Activated naive CD8-positive, alpha-beta T cell treated with anti-CD3 and anti-CD28 coated beads, Interleukin-2, amount 50 U/mL, for 24 hours (primary cell): ENCODE results near the gene APOL3.
"Not testable (repeated sequence)": the region's sequence is repeated elsewhere in the genome, so short reads cannot be mapped to it uniquely, and the experiment has no call there.

Experiments used
- ATAC-seq: fragments of 150-1000 bp; cut with Tn5 transposase; one replicate; pipeline ENCODE4 v1.10.0; 2021
- DNase-seq: peaks from one replicate; pipeline ENCODE4 v3.0.0; 2021
- H3K27ac Mint-ChIP-seq: one replicate; pipeline ENCODE4 v1.8.0; 2021; ENCODE audit warnings: mild to moderate bottlenecking, mixed read lengths
- H3K27me3 Mint-ChIP-seq: one replicate; pipeline ENCODE4 v1.8.0; 2021; ENCODE audit warnings: mixed read lengths
- H3K36me3 Mint-ChIP-seq: one replicate; pipeline ENCODE4 v1.8.0; 2021; ENCODE audit warnings: low read depth, mixed read lengths
- H3K4me1 Mint-ChIP-seq: one replicate; pipeline ENCODE4 v1.8.0; 2021; ENCODE audit warnings: mixed read lengths
- H3K4me3 Mint-ChIP-seq: one replicate; pipeline ENCODE4 v1.8.0; 2021; ENCODE audit warnings: mild to moderate bottlenecking, moderate library complexity, mixed read lengths
- H3K9me3 Mint-ChIP-seq: one replicate; pipeline ENCODE4 v1.8.0; 2021; ENCODE audit warnings: mixed read lengths

The APOL3 gene

DNA sequence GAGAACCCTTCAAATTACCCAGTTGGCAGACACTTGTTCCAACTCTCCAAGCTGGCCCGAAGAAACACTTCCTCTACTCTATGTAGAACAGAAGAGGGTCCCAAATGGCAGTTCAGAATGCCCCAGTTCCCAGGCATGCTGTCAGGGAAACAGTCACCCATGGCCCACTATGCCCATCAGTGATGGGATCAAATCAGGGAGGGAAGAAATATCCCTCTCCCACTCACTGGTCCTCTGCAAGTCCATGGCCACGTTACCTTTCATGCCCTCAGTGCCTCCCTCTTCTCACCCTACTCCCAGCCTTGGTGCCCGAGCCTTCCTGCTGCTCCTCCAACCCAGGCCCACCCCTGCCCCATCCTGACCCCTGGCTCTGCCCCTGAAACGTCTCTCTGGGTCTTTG, 16.6 kb downstream of the APOL3 start:
- no peak for DNase-seq
- H3K36me3 Mint-ChIP-seq, result peaks cover 11% of the 10 kb centered on the region
- H3K9me3 Mint-ChIP-seq, result no peaks in the 10 kb centered on the region

DNA sequence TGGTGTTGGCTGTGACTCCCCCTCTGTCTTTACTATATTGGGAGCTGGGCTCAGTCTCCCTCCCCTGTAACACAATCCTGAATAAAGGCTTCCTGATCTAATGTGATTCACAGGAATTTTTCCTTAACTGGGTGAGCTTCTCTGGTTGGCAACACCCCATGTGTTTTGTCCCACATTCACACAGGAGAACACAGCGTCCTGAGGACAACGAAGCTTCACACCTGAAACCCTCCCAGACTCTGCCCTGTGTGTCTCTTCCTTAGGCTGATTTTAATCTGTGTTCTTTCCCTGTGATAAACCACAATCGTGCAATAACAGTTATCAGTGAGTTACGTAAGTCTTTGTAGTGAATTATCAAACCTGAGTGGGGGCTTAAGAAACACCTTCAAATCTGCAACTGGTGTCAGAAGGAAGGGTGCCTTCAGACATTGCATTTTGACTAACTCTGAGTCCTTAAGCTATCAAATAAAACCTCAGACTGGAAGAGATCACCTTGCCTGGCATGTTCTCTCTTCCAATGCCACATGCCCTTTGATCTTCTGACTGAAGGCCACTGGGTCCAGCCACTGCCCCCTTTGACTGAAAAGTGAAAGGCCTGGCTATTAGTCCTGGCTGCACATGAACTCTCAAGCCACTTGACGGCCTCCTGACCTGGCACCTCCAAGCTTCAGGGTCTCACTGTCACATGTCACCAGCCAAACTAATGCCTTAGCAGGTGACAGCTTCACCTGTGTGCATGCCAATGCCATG, 17.3 kb downstream of the APOL3 start:
- H3K27me3 Mint-ChIP-seq, result no peaks in the 10 kb centered on the region
- peaks cover 15% of the 10 kb centered on the region for H3K4me1 Mint-ChIP-seq
- no peak overlapping the region for H3K4me3 Mint-ChIP-seq
- H3K27ac Mint-ChIP-seq, result peak overlapping the region; percentile 35
- DNase-seq (no peak), ATAC-seq (no peak)
- H3K36me3 Mint-ChIP-seq, result peaks cover 11% of the 10 kb centered on the region
- H3K9me3 Mint-ChIP-seq, result no peaks in the 10 kb centered on the region

More for the DNA sequence above, 16.6 kb downstream of the APOL3 start:
- Mint-ChIP-seq H3K27me3 (no peaks in the 10 kb centered on the region), H3K4me1 (peaks cover 17% of the 10 kb centered on the region), H3K27ac (no peak overlapping the region), H3K4me3 (no peak overlapping the region)
- no peak for ATAC-seq

DNA sequence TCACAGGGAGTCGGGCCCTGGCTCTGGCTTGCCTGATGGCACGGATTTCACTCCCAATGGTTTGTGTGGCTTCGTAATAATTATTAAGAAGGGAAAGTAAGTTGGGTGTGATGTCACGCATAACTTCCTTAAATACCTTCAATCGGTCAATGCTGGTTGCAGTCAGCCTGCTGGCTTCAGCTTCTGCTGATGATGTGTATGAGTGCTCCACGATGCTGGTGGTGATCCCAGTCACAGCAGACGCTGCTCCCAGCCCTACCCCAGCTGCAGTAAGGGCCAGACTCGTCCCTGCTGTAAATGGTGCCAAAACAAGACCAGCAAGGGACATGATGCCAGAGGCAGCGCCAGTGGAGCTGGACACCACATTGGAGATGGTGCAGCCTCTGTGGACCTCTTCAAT, 19.1 kb downstream of the APOL3 start:
- no peak overlapping the region for H3K27ac Mint-ChIP-seq
- ATAC-seq (no peak), DNase-seq (no peak)
- H3K36me3 Mint-ChIP-seq, result peaks cover 11% of the 10 kb centered on the region
- H3K4me1 Mint-ChIP-seq, result peaks cover 14% of the 10 kb centered on the region
- no peak overlapping the region for H3K4me3 Mint-ChIP-seq
- H3K27me3 Mint-ChIP-seq, result no peaks in the 10 kb centered on the region
- no peaks in the 10 kb centered on the region for H3K9me3 Mint-ChIP-seq

DNA sequence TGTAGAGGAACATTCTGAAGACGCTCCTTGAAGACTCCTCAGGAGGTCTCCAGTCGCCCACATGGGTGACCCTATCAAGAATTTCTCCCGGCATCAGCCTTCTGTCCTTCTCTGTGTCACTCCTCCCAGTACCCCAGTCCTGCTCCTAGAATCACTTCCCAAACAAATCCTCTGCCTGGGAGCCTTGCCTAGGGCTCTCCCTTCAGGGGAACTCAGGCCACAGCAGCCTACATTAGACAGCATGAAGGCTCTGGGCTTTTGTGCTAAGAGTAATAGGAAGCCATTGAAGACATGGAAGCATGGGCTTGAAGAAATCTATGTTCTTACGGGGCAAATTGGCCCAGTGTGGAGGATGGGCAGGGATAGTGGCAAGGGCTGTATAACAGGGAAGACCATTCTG, 21.8 kb downstream of the APOL3 start:
- ATAC-seq, H3K4me3 Mint-ChIP-seq, H3K27ac Mint-ChIP-seq, H3K9me3 Mint-ChIP-seq, DNase-seq, H3K27me3 Mint-ChIP-seq: not testable (repeated sequence)
- peaks cover 15% of the 10 kb centered on the region for H3K4me1 Mint-ChIP-seq
- peaks cover 11% of the 10 kb centered on the region for H3K36me3 Mint-ChIP-seq

DNA sequence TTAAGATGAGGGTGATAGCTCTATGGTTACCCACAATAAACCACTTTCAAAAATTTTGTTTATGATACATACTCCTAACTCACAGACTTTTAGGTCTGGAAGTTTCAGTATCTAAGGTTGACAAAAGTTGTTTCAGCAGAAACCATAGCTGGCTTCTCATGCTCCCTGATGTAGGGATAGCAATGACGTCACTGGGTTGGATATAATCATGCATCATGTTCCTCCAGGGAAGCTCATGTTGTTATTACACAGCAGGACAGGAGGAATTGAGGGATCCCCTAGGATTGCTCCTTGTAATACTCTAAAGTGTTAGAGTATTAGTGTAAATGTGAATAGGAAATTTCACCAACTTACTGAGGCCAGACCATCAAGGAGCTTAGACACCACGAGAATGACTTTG, 23.6 kb downstream of the APOL3 start:
- H3K9me3 Mint-ChIP-seq, result no peaks in the 10 kb centered on the region
- no peaks in the 10 kb centered on the region for H3K27me3 Mint-ChIP-seq
- no peak for DNase-seq
- no peak overlapping the region for H3K4me3 Mint-ChIP-seq
- H3K4me1 Mint-ChIP-seq, result peaks cover 9% of the 10 kb centered on the region
- no peak for ATAC-seq
- no peak overlapping the region for H3K27ac Mint-ChIP-seq
- H3K36me3 Mint-ChIP-seq, result peaks cover 7% of the 10 kb centered on the region

DNA sequence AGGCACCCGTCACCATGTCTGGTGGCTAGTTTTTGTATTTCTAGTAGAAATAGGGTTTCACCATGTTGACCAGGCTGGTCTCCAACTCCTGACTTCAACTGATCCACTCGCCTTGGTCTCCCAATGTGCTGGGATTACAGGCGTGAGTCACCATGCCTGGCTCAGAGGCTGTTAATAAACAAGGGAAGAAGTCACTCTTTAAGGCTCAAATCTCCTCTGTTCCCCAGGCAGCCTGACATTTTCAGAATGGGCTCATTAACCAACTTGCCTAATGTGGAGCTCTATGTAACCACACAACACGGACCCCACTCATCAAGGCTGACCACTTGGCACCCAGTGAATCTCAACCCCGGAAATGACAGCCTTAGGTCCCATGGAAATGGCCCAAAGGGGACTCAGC, 24.1 kb downstream of the APOL3 start:
- Mint-ChIP-seq H3K9me3 (no peaks in the 10 kb centered on the region), H3K27ac (no peak overlapping the region), H3K4me1 (peaks cover 9% of the 10 kb centered on the region), H3K4me3 (no peak overlapping the region), H3K36me3 (peaks cover 3% of the 10 kb centered on the region), H3K27me3 (no peaks in the 10 kb centered on the region)
- no peak for DNase-seq
- ATAC-seq, result no peak

DNA sequence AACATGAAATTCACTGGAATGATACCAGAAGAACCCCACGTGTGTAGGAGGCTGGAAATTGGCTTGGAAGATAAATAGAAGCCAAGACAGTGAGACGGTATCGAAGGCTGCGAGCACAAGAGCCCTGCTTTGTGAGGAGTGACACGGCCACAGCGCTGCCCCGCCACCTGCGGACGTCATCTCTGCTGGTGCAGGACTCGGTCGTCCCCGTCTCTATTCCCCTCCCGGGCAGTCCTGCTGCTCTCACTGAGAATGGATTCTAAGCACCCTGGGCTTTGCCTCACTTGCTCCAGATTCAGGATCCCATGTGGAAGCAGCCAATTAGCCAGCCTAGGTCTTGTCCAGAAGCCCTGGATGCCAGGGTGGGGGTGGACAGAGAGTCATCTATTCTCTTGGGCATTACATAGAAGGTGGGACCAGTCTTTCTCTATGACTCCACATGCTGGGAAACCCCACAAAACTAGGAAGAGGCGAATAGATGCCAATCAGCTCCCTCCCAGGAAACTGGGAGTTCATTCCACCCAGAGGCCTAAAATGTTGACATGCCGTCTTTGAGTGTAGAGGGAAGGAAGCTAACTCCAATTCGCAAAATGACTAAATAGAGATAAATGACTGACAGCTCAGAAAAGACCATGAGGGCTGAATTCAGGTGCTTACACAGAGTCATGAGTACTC, 25.1 kb downstream of the APOL3 start:
- H3K27ac Mint-ChIP-seq, result no peak overlapping the region
- no peak for ATAC-seq
- H3K4me3 Mint-ChIP-seq, result no peak overlapping the region
- H3K9me3 Mint-ChIP-seq, result no peaks in the 10 kb centered on the region
- H3K27me3 Mint-ChIP-seq, result no peaks in the 10 kb centered on the region
- peaks cover 2% of the 10 kb centered on the region for H3K36me3 Mint-ChIP-seq
- H3K4me1 Mint-ChIP-seq, result peaks cover 9% of the 10 kb centered on the region
- DNase-seq, result no peak

DNA sequence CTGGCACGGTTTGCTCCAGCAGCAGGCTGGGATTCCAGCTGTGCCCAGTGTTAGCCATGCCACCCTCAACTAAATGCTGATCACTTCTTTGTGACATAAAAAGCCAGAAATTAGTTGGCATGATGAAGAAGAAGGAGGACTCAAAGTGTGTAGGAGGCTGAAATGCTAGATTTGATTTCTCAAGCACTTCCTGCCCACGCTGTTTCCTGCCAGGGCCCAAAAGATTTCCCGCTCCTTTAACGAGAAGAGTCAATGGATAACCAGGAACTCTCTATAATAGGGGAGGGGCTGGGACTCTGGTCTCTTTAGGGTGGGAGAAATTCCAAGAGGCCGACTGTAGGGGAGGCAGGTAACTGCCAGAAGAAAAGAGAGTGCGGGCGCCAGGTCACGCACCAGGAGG, 26.4 kb downstream of the APOL3 start:
- H3K27ac Mint-ChIP-seq, result no peak overlapping the region
- ATAC-seq, result no peak
- H3K4me1 Mint-ChIP-seq, result peaks cover 9% of the 10 kb centered on the region
- peaks cover under 1% of the 10 kb centered on the region for H3K36me3 Mint-ChIP-seq
- no peak overlapping the region for H3K4me3 Mint-ChIP-seq
- no peak for DNase-seq
- no peaks in the 10 kb centered on the region for H3K27me3 Mint-ChIP-seq
- H3K9me3 Mint-ChIP-seq, result no peaks in the 10 kb centered on the region

DNA sequence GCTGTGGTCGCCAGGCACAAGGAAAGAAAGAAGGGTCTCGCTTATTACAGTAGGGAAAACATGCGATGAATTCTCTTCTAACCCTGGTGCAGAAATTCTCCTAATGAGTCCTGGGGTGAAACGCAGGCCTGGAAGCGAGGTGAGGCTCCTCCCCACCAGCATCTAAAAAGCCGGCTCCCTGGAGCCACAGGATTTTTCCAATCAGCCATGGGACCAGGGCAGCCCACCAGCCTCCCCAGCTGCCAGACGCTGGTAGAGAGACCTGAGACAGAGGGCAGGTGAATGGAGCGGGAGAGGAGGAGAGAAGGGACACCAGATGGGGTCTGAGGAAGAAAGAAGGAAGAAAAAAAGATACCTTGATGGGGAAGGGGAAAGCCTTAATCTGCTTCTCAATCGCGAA, 28.6 kb downstream of the APOL3 start:
- peaks cover 3% of the 10 kb centered on the region for H3K27me3 Mint-ChIP-seq
- no peak overlapping the region for H3K4me3 Mint-ChIP-seq
- ATAC-seq (no peak), DNase-seq (no peak)
- no peaks in the 10 kb centered on the region for H3K9me3 Mint-ChIP-seq
- no peaks in the 10 kb centered on the region for H3K36me3 Mint-ChIP-seq
- no peak overlapping the region for H3K27ac Mint-ChIP-seq
- H3K4me1 Mint-ChIP-seq, result peaks cover 9% of the 10 kb centered on the region

DNA sequence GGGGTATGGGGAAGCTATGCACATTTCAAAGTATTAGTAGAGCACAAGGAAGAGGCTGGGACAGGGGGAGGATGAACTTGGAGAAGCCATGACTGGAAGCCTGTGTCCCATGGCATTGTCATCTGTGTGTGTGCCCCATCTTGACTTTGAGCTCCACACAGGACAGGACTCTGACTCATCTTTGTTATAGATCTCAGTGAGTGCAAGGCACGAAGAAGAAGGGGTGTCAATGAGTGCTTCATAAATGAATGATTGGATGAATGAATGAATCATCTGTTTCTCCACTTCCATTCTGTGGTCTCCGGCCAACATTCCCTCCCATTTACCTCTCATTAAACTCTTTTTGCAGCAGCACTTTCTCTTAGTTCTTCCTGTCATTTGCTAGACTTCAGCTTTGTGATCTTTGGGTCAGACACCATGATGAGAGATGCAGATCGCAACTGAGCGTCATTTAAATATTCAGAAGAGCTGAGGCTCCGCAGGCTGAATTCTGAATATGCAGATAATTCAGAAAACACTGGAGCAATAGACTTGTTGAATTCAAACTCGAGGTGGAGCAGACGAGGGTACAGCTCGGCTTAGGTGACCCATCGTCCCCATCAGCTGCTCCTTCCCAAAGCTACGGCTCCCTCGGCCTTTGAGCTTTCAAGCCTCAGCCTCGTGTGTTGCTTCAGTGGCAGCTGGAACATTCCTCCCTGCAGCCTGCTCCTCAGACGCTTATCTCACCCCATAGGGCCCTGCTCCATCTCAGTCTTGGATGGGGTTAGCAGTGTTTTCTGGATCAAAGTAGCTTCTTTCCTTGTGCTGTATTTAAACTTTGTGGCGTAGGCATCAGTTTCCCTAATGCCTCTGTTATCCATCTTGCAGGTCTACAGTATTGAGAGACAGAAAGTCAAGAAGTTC, 30.8 kb downstream of the APOL3 start:
- peaks cover 9% of the 10 kb centered on the region for H3K4me1 Mint-ChIP-seq

DNA sequence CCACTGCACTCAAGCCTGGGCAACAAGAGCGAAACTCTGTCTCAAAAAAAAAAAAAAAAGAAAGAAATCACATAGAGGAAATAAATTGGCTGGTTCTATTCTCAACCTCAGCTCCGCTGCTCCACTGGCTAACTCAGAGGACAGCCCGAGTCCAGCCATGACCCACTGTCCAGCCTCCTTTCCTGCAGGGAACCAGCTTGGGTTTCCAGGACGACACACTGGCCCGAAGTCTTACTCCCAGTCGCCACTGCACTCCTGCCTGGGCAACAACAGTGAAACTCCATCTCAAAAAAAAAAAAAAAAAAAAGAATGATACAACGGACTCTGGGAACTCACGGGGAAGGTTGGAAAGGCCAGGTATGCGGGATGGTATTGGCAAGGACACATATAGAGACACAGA, 31.5 kb downstream of the APOL3 start:
- Mint-ChIP-seq H3K27ac (no peak overlapping the region), H3K4me1 (peaks cover 8% of the 10 kb centered on the region), H3K27me3 (peaks cover 5% of the 10 kb centered on the region), H3K9me3 (no peaks in the 10 kb centered on the region), H3K36me3 (no peaks in the 10 kb centered on the region), H3K4me3 (no peak overlapping the region)
- ATAC-seq (no peak), DNase-seq (no peak)

More for the DNA sequence above, 30.8 kb downstream of the APOL3 start:
- H3K27ac Mint-ChIP-seq, result no peak overlapping the region
- no peaks in the 10 kb centered on the region for H3K9me3 Mint-ChIP-seq
- H3K36me3 Mint-ChIP-seq, result no peaks in the 10 kb centered on the region
- no peak overlapping the region for H3K4me3 Mint-ChIP-seq
- DNase-seq (no peak), ATAC-seq (no peak)
- peaks cover 5% of the 10 kb centered on the region for H3K27me3 Mint-ChIP-seq

DNA sequence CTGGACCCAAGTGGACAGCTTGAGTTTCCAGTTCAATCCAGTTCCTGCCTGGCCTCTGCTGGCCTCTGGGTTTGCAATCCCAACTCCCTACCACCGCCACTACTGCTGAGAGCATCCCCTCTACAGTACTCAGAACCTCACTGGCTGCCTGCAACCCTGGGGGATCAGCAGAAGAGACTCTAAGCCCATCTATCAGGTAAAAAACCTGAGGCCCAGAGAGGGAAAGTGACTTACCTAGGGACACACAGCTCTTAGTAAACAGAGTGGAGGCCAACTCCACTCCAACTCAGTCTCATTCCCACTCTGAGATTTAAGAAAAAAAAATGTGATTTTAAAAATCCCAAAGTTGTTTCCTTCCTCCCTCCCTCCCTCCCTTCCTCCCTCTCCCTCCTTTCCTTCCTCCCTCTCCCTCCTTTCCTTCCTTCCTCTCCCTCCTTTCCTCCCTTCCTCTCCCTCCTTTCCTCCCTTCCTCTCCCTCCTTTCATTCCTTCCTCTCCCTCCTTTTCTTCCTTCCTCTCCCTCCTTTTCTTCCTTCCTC, 34.5 kb downstream of the APOL3 start:
- DNase-seq (no peak), ATAC-seq (no peak)
- Mint-ChIP-seq H3K9me3 (no peaks in the 10 kb centered on the region), H3K36me3 (no peaks in the 10 kb centered on the region), H3K4me3 (no peak overlapping the region), H3K27ac (no peak overlapping the region), H3K4me1 (peaks cover 7% of the 10 kb centered on the region), H3K27me3 (peaks cover 5% of the 10 kb centered on the region)

DNA sequence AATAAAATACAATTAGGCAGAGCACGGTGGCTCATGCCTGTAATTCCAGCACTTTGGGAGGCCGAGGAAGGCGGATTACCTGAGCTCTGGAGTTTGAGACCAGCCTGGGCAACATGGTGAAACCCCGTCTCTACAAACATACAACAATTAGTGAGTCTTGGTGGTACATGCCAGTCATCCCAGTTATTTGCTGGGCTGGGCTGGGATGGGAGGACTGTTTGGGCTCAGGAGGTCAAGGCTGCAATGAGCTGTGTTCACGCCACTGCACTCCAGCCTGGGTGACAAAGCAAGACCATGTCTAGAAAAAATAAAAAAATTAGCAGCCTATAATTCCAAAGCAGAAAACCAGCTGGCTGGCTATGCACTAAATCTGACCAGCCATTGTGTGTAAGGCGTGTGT, 35.1 kb downstream of the APOL3 start:
- ATAC-seq, result no peak
- Mint-ChIP-seq H3K4me3 (no peak overlapping the region), H3K4me1 (peaks cover 7% of the 10 kb centered on the region), H3K27ac (no peak overlapping the region), H3K9me3 (no peaks in the 10 kb centered on the region), H3K27me3 (peaks cover 5% of the 10 kb centered on the region), H3K36me3 (no peaks in the 10 kb centered on the region)
- DNase-seq, result no peak

DNA sequence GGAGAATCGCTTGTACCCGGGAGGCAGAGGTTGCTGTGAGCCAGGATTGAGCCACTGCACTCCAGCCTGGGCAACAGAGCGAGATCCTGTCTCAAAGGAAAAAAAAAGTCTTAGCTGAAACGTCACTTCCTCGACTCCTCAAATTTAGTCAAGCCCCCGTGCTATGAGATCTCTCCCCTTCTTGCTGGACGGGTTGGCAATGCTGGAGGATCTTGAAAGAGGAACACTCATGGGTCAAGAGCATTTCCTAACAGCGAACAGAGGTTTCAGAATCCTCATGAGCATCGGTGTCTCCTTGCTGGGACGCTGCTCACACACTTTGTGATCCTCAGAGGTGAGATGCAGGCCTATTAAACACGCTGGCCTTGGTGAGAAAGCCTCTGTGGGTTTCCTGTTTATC, 35.9 kb downstream of the APOL3 start:
- no peaks in the 10 kb centered on the region for H3K9me3 Mint-ChIP-seq
- H3K27me3 Mint-ChIP-seq, result peaks cover 5% of the 10 kb centered on the region
- no peaks in the 10 kb centered on the region for H3K36me3 Mint-ChIP-seq
- DNase-seq, result no peak
- H3K4me3 Mint-ChIP-seq, result no peak overlapping the region
- H3K27ac Mint-ChIP-seq, result no peak overlapping the region
- no peak for ATAC-seq
- peaks cover 7% of the 10 kb centered on the region for H3K4me1 Mint-ChIP-seq
